Measurements from ENCODE around the gene NRIP1. TPM values are rescaled to one million over a fixed set of nuclear protein-coding genes. Genes with fewer than 3 reads are reported as not detected.

Gene NRIP1
- total RNA-seq, 2 donors from 2014 or later: 29.9 to 35.9 TPM

DNA sequence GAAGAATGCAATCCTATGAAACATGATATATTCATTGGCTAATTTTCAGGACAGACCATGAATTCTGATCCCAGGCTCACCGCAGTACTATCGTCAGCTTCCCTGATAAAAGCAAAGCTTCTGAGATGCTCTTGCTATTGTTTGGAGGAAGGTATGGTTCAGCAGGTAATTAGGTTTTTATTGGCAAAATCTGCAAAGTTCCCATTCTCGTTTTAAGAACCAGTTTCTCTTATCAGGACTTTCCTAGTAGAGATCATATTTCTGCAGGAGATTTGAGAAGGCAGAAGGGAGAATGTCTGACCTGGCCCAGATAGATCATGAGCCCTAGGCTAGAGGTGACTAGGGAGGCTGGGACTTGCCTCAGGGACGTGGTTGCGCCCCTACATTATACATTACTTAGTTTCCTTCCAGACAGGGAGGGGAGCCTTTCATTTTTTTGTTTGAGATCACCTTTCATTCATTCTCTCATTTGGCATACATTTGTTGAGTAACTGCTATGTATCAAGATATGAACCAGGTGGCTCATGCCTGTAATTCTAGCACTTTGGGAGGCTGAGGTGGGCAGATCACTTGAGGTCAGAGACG is 108.8 kb downstream of the NRIP1 start:
- H3K4me1 Mint-ChIP-seq: peaks cover 12% of the 10 kb centered on the region
- Histone ChIP-seq H3K27me3 (ENCODE audit: control insufficient read depth, insufficient read depth, low read length, poor library complexity, severe bottlenecking) (no peaks in the 10 kb centered on the region), H3K9me3 (ENCODE audit: control insufficient read depth, low read length) (no peaks in the 10 kb centered on the region), H3K4me3 (ENCODE audit: low read length) (no peak overlapping the region), H3K4me1 (ENCODE audit: control insufficient read depth, insufficient read depth, low read length) (no peaks in the 10 kb centered on the region), H3K36me3 (ENCODE audit: control insufficient read depth, insufficient read depth, low read length) (no peaks in the 10 kb centered on the region), H3K27ac (ENCODE audit: low read depth, low read length) (no peak overlapping the region), H3K9ac (ENCODE audit: extremely low read depth, low read length, poor library complexity, severe bottlenecking) (no peak overlapping the region)
- TF ChIP-seq, protein P1, sequence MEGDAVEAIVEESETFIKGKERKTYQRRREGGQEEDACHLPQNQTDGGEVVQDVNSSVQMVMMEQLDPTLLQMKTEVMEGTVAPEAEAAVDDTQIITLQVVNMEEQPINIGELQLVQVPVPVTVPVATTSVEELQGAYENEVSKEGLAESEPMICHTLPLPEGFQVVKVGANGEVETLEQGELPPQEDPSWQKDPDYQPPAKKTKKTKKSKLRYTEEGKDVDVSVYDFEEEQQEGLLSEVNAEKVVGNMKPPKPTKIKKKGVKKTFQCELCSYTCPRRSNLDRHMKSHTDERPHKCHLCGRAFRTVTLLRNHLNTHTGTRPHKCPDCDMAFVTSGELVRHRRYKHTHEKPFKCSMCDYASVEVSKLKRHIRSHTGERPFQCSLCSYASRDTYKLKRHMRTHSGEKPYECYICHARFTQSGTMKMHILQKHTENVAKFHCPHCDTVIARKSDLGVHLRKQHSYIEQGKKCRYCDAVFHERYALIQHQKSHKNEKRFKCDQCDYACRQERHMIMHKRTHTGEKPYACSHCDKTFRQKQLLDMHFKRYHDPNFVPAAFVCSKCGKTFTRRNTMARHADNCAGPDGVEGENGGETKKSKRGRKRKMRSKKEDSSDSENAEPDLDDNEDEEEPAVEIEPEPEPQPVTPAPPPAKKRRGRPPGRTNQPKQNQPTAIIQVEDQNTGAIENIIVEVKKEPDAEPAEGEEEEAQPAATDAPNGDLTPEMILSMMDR (conservative IDR thresholded peaks at IDR 0.05): no peak
- no peaks in the 10 kb centered on the region for H3K9me3 Mint-ChIP-seq
- WGBS, 2 experiments (ENCODE audit: insufficient coverage in 1 of 2, insufficient read length in 1 of 2): 92 to 93% methylated on average over 4 to 6 of the region's 6 CpGs
- no peaks in the 10 kb centered on the region for H3K27me3 Mint-ChIP-seq (ENCODE audit: insufficient read depth)
- H3K27ac Mint-ChIP-seq: no peak overlapping the region
- DNase-seq: no peak
- H3K4me3 Mint-ChIP-seq: no peak overlapping the region
- no peaks in the 10 kb centered on the region for H3K36me3 Mint-ChIP-seq (ENCODE audit: low read depth)

DNA sequence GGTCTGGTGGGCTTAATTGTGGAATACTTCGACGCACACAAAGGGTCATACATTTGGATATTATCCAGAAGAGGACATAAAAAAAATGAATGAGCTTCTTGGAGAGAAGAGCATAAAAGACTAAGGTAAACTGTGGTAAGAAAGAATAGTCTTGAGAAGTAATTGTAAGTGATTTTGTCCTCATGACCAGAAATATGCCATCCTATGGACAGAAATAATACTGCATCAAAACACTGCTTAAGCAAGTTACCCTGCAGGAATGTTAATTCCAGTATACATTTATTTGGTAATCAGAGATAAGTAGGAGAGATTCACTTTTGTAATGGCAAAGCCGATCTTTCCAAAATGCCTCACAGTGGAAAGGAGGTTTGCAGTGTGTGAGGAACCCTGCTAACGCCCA is 111.9 kb downstream of the NRIP1 start:
- H3K36me3 ChIP-seq (ENCODE audit: control insufficient read depth, insufficient read depth, low read length): no peaks in the 10 kb centered on the region
- Mint-ChIP-seq H3K27ac (no peak overlapping the region), H3K27me3 (ENCODE audit: insufficient read depth) (no peaks in the 10 kb centered on the region), H3K4me1 (peaks cover 6% of the 10 kb centered on the region), H3K4me3 (no peak overlapping the region), H3K36me3 (ENCODE audit: low read depth) (peaks cover 2% of the 10 kb centered on the region), H3K9me3 (peaks cover 10% of the 10 kb centered on the region)
- TF ChIP-seq, protein P1 (conservative IDR thresholded peaks at IDR 0.05): peak; percentile 22
- H3K4me1 ChIP-seq (ENCODE audit: control insufficient read depth, insufficient read depth, low read length): no peaks in the 10 kb centered on the region
- H3K9ac ChIP-seq (ENCODE audit: extremely low read depth, low read length, poor library complexity, severe bottlenecking): no peak overlapping the region
- WGBS, 2 experiments (ENCODE audit: insufficient coverage in 1 of 2, insufficient read length in 1 of 2): 93 to 100% methylated on average over 2 to 4 of the region's 4 CpGs
- H3K4me3 ChIP-seq (ENCODE audit: low read length): no peak overlapping the region
- no peak for DNase-seq
- no peaks in the 10 kb centered on the region for H3K27me3 ChIP-seq (ENCODE audit: control insufficient read depth, insufficient read depth, low read length, poor library complexity, severe bottlenecking)
- H3K9me3 ChIP-seq (ENCODE audit: control insufficient read depth, low read length): peaks cover 11% of the 10 kb centered on the region
- no peak overlapping the region for H3K27ac ChIP-seq (ENCODE audit: low read depth, low read length)

DNA sequence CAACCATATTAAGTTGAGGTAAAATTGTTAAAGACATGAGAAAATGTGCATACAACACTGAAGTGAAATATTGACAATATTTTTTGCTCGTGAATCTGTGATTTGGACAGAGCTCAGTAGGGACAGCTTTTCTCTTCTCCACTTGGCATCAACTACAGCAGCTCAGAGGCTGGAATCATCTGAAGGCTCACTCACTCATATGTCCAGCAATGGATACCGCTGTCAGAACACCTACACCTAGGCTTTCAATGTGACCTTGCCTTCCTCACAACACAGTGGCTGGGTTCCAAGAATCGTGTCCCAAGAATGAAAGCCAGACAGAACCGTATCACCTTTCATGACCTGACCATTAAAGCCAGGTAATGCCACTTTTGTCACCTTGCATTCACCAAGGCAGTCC is 115.2 kb downstream of the NRIP1 start:
- Mint-ChIP-seq H3K9me3 (peaks cover 13% of the 10 kb centered on the region), H3K4me3 (no peak overlapping the region), H3K27ac (no peak overlapping the region), H3K27me3 (ENCODE audit: insufficient read depth) (no peaks in the 10 kb centered on the region), H3K36me3 (ENCODE audit: low read depth) (peaks cover 2% of the 10 kb centered on the region), H3K4me1 (peaks cover 16% of the 10 kb centered on the region)
- no peak for DNase-seq
- Histone ChIP-seq H3K36me3 (ENCODE audit: control insufficient read depth, insufficient read depth, low read length) (no peaks in the 10 kb centered on the region), H3K4me3 (ENCODE audit: low read length) (no peak overlapping the region), H3K9me3 (ENCODE audit: control insufficient read depth, low read length) (peaks cover 11% of the 10 kb centered on the region), H3K4me1 (ENCODE audit: control insufficient read depth, insufficient read depth, low read length) (no peaks in the 10 kb centered on the region), H3K27ac (ENCODE audit: low read depth, low read length) (no peak overlapping the region), H3K27me3 (ENCODE audit: control insufficient read depth, insufficient read depth, low read length, poor library complexity, severe bottlenecking) (no peaks in the 10 kb centered on the region), H3K9ac (ENCODE audit: extremely low read depth, low read length, poor library complexity, severe bottlenecking) (no peak overlapping the region)
- 90 to 93% methylated on average over 4 of the region's 4 CpGs for WGBS, 2 experiments (ENCODE audit: insufficient coverage in 1 of 2, insufficient read length in 1 of 2)
- TF ChIP-seq, protein P1 (conservative IDR thresholded peaks at IDR 0.05): no peak
